ENCODE data around the gene ARHGAP35.

The ARHGAP35 gene

DNA sequence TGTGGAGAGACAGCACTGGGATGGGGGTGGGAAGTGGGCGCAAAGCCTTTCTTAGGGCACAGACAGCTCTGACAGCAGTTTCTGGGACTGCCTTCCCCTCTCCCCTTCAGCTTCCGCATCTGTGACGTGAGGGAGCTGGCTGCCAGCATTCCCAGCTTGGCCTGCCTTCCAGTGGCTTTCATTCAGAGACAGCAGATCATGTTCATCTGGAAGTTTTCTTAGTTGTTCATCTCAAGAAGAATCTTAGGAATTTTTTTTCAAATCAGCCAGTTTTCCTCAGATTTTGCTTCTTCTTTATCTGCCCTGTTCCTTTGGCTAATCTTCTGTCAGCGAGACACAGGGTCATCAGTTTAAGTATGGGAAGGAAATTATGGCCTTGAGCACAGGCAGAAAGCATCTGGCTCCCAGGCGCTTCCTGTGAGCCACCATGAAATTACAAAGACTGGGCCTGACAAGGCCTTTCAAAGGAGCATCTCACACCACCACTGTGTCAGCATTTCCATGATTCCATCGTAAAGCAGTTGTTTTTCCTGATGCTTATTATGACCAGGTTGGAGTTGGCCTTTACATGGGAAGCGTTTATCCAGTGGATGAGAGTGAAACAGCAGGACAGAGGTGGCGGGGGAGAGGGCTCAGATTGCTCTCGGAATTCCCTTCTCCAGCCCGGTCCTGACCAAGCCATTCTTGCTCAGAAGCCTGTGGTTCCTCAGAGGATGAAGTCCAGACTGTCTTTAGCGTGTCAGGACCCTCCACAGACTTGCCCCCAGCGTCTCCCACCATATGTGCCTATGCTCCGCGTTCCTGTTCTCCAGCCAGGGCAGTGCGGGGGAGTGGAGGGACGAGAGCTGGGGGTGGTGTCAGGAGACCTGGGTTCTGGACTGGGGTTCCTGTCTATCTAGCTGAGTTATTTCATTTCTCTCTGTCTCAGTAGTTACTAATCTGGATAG lies 43.6 kb downstream of the ARHGAP35 start:
- DNase-seq: no peak
- ATAC-seq: no peak

DNA sequence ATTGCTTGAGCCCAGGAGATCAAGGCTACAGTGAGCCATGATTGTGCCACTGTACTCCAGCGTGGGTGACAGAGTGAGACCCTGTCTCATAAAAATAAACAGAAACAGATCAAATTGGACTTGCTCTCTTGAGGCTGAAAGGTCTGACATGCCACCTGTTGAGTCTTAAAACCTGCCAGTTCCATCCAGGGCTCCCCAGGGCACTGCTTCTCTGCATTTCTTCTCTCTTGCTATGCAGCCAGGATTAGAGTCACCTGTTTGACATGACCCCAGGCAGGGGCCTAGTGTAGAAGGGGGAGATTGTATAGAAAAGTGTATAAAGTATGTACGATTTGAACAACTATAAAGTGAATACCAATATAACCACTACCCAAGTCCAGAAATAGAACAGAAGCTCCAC lies 45.4 kb downstream of the ARHGAP35 start:
- DNase-seq: no peak
- ATAC-seq: no peak

DNA sequence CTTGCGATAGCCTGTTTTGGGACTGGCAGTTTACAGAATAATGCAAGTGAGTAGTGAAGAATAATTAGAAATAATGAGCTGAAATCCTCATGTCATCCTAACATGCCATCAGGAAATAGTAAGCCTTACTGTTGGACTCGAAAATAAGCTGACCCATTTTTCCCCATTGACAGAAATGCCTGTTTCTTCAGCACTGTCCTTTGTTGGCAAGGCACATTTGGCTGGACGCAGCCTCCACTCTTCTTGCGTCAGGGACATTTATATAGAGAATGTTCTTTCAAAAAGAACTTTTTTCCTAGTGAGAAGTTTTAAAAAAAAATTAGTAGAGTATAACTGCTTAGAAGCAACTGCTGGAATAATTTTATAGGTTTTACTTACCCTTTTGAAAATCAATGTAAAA lies 47.1 kb downstream of the ARHGAP35 start:
- DNase-seq (no peak), ATAC-seq (no peak)

DNA sequence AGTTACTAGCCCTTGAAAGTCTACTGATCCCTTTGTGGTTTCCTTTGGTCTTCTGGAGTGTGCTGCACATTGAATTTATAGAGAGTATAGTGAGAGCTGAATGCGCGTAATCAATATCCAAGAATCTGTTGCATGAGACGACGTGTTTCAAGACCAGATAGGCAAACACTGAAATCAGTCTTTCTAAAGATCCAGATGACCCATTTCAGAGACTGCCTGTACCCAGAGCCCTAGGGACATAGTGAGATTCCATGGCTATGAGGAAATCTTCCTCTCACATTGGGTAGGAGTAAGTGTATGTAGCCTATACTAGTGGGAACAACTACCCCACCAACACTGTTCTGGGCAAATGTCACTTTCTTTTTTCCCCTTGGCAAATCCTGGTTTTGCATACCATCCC lies 48.6 kb downstream of the ARHGAP35 start:
- ATAC-seq: no peak
- no peak for DNase-seq
